ENCODE data around the gene MAN1C1. TPM values are rescaled to one million over a fixed set of nuclear protein-coding genes. Genes with fewer than 3 reads are reported as not detected.

MAN1C1 gene
- total and polyA plus RNA-seq, 4 donors, result 4.6 to 14.7 (median 13.1) TPM

DNA sequence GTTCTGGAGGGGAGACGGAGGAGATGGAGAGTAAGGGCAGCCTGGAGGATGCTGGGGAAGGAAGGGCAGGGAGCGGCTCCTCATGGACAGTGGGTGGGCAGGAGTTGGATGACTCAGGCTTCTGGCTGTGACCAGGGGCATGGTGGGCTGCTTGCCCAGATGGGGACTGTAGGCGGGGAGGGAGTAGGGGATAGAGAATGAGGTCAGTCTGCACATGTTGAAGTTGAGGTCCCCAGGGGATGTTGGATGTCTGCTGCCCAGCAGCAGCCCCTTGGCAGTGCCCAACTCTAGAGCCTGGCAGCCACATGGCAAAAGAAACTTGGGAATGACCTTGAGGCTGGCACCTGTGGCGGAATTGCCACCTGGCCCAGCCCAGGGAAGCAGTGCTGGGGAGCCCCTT lies 189.8 kb downstream of the MAN1C1 start:
- H3K9me3 ChIP-seq (ENCODE audit: control insufficient read depth in 4 of 4, insufficient read depth in 3 of 4, low read length in 3 of 4), result no peaks in the 10 kb centered on the region
- ATAC-seq (ENCODE audit: insufficient read depth, low FRiP score) (no peak), DNase-seq (no peak)
- WGBS, 2 donors, result 77 to 90% methylated on average over 4 of the region's 4 CpGs
- peaks cover 0 to 28% (median 11%) of the 10 kb centered on the region in 4 donors for H3K36me3 ChIP-seq (ENCODE audit: control insufficient read depth in 4 of 4, insufficient read depth in 4 of 4, low read length in 4 of 4)
- no peaks in the 10 kb centered on the region for H3K27me3 ChIP-seq (ENCODE audit: control insufficient read depth in 3 of 3, insufficient read depth in 3 of 3, low read length in 2 of 3)
- peak overlapping the region in 1 of 2 donors; percentile 78 for H3K27ac ChIP-seq (ENCODE audit: low read depth in 1 of 2, low read length in 1 of 2)
- peaks cover 0 to 11% (median 4%) of the 10 kb centered on the region in 5 donors for H3K4me1 ChIP-seq (ENCODE audit: control insufficient read depth in 5 of 5, insufficient read depth in 5 of 5, low read length in 5 of 5)
- no peak overlapping the region for H3K9ac ChIP-seq (ENCODE audit: insufficient read depth in 1 of 2, low read length in 2 of 2)
- H3K4me3 ChIP-seq, result no peak overlapping the region
- TF ChIP-seq, protein P1, sequence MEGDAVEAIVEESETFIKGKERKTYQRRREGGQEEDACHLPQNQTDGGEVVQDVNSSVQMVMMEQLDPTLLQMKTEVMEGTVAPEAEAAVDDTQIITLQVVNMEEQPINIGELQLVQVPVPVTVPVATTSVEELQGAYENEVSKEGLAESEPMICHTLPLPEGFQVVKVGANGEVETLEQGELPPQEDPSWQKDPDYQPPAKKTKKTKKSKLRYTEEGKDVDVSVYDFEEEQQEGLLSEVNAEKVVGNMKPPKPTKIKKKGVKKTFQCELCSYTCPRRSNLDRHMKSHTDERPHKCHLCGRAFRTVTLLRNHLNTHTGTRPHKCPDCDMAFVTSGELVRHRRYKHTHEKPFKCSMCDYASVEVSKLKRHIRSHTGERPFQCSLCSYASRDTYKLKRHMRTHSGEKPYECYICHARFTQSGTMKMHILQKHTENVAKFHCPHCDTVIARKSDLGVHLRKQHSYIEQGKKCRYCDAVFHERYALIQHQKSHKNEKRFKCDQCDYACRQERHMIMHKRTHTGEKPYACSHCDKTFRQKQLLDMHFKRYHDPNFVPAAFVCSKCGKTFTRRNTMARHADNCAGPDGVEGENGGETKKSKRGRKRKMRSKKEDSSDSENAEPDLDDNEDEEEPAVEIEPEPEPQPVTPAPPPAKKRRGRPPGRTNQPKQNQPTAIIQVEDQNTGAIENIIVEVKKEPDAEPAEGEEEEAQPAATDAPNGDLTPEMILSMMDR (IDR thresholded peaks at IDR 0.05; ENCODE audit: control extremely low read depth, extremely low read depth), result no peak

- no peaks in the 10 kb centered on the region for H3K9me3 ChIP-seq (ENCODE audit: control insufficient read depth in 4 of 4, insufficient read depth in 3 of 4, low read length in 3 of 4)
- no peaks in the 10 kb centered on the region for H3K27me3 ChIP-seq (ENCODE audit: control insufficient read depth in 3 of 3, insufficient read depth in 3 of 3, low read length in 2 of 3)
- TF ChIP-seq, protein P1 (IDR thresholded peaks at IDR 0.05; ENCODE audit: control extremely low read depth, extremely low read depth), result no peak
- H3K36me3 ChIP-seq (ENCODE audit: control insufficient read depth in 4 of 4, insufficient read depth in 4 of 4, low read length in 4 of 4), result peaks cover 0 to 32% (median 12%) of the 10 kb centered on the region in 4 donors
- no peak overlapping the region for H3K9ac ChIP-seq (ENCODE audit: insufficient read depth in 1 of 2, low read length in 2 of 2)
- H3K4me3 ChIP-seq, result no peak overlapping the region
- ATAC-seq (ENCODE audit: insufficient read depth, low FRiP score), result no peak
- DNase-seq, result no peak
- 87 to 90% methylated on average over 18 to 20 of the region's 20 CpGs for WGBS, 2 donors
- H3K27ac ChIP-seq (ENCODE audit: low read depth in 1 of 2, low read length in 1 of 2), result no peak overlapping the region
- peaks cover 0 to 11% (median 4%) of the 10 kb centered on the region in 5 donors for H3K4me1 ChIP-seq (ENCODE audit: control insufficient read depth in 5 of 5, insufficient read depth in 5 of 5, low read length in 5 of 5)
Observed at GRCh38 chr1:25807480-25808390, 191.1 kb downstream of the MAN1C1 start.

DNA sequence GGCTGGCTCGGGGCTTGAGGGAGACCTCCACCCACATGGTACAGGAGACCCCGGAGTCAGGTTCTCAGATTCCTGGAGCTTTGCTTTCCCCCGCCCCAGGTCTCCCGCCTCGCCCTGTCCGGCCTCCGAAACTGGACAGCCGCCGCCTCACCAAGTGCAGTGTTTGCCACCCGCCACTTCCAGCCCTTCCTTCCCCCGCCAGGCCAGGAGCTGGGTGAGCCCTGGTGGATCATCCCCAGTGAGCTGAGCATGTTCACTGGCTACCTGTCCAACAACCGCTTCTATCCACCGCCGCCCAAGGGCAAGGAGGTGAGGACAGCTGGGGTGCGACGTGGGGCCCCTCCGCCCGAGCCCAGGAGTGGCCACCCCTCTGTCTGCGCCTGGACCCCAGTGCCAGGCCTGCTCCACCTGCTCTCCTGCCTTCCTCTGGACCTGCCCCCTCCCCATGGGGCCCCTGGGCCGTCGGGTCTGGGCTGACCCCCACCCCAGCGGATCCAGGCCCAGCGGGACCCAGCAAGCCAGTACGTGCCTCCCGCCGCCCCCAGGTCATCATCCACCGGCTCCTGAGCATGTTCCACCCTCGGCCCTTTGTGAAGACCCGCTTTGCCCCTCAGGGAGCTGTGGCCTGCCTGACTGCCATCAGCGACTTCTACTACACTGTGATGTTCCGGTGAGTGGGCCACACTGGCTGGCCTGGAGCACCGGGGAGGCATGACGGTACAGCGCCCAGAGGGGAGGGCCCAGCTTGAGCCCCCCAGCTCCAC lies 192.1 kb downstream of the MAN1C1 start:
- H3K27me3 ChIP-seq (ENCODE audit: control insufficient read depth in 3 of 3, insufficient read depth in 3 of 3, low read length in 2 of 3), result no peaks in the 10 kb centered on the region
- 90 to 97% methylated on average over 33 to 34 of the region's 34 CpGs for WGBS, 2 donors
- ATAC-seq (ENCODE audit: insufficient read depth, low FRiP score) (no peak), DNase-seq (no peak)
- H3K9me3 ChIP-seq (ENCODE audit: control insufficient read depth in 4 of 4, insufficient read depth in 3 of 4, low read length in 3 of 4), result no peaks in the 10 kb centered on the region
- H3K36me3 ChIP-seq (ENCODE audit: control insufficient read depth in 4 of 4, insufficient read depth in 4 of 4, low read length in 4 of 4), result peaks cover 0 to 35% (median 13%) of the 10 kb centered on the region in 4 donors
- H3K4me3 ChIP-seq, result no peak overlapping the region
- H3K27ac ChIP-seq (ENCODE audit: low read depth in 1 of 2, low read length in 1 of 2), result no peak overlapping the region
- H3K9ac ChIP-seq (ENCODE audit: insufficient read depth in 1 of 2, low read length in 2 of 2), result no peak overlapping the region
- TF ChIP-seq, protein P1 (IDR thresholded peaks at IDR 0.05; ENCODE audit: control extremely low read depth, extremely low read depth), result no peak
- H3K4me1 ChIP-seq (ENCODE audit: control insufficient read depth in 5 of 5, insufficient read depth in 5 of 5, low read length in 5 of 5), result peaks cover 0 to 8% (median 0%) of the 10 kb centered on the region in 5 donors
